ENCODE measurements around the gene RNF32.

RNF32 gene

DNA sequence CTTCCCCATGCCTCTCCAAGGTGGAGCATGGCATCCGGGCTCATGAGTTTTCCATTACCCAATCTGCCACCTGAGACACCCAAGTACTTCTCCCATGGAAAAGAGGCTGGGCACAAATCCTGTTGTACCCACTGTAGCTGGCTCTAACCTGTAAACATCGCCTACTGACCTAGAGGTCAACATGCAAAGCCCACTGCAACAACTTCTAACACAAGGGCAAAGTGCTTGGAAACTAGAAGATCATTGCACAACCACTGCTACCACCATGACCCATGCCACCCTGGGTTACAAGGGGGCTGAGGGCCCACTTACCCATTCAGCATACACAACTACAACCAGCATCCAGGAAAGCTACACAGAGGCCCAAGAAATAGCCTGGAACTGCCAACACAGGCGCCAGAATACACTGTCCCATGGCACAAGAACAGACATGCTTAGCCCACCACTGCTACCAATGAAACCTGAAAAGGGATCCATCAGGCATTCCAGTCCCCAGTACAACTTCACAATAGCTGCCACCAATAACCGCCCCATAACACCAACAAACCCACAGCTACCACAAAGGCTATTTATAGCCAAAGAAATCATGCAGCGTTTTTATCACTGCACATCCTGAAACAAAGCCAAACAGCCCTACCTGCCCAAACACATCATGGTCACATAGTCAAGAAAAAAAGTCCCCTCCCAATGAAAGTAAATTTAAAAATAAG is 63.4 kb downstream of the RNF32 start:
- H3K36me3 Mint-ChIP-seq (ENCODE audit: low read depth), result peaks cover 58% of the 10 kb centered on the region
- no peak overlapping the region for H3K27ac Mint-ChIP-seq
- H3K4me3 Mint-ChIP-seq, result no peak overlapping the region
- H3K4me1 Mint-ChIP-seq, result no peaks in the 10 kb centered on the region
- TF ChIP-seq, protein P1, sequence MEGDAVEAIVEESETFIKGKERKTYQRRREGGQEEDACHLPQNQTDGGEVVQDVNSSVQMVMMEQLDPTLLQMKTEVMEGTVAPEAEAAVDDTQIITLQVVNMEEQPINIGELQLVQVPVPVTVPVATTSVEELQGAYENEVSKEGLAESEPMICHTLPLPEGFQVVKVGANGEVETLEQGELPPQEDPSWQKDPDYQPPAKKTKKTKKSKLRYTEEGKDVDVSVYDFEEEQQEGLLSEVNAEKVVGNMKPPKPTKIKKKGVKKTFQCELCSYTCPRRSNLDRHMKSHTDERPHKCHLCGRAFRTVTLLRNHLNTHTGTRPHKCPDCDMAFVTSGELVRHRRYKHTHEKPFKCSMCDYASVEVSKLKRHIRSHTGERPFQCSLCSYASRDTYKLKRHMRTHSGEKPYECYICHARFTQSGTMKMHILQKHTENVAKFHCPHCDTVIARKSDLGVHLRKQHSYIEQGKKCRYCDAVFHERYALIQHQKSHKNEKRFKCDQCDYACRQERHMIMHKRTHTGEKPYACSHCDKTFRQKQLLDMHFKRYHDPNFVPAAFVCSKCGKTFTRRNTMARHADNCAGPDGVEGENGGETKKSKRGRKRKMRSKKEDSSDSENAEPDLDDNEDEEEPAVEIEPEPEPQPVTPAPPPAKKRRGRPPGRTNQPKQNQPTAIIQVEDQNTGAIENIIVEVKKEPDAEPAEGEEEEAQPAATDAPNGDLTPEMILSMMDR (IDR thresholded peaks at IDR 0.05; ENCODE audit: unreplicated experiment in 3 of 3), result no peak
- H3K9me3 Mint-ChIP-seq, result peaks cover 37% of the 10 kb centered on the region
- H3K27me3 Mint-ChIP-seq (ENCODE audit: low read depth), result no peaks in the 10 kb centered on the region

DNA sequence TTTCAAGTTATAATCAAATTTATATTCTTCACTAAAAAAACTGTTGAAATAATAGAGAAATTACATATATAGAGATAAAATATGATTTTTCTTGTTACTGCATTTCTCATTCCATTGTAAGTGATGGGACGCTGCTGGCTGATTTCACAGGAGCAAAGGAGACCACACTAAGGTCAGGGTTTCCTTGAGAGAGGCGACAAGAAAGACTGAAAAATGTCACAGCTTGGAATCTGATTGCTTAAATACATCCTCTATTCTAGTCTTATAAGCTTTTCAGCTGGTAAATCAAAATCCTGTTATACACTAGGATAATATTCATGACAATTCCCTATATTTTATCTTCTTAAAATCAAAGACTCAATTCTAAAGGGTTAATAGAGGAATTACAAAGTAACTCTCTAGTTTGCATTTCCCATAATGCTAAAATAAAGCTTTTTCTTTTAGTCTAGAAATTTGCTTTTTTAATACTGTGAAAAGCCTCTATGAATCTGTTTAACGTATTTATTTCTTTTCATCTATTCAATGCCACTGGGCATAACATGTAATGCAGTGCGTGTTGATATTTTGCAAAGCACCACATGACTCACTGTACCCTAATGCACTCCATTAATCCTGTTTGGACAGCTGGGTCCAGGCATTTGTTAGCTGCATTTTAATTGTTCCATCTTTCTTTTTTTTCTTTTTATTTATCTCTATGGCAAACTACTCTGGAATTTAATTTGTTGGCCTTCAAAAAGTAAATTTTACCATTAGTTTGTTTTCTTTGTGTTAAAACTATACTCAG is 81.7 kb downstream of the RNF32 start:
- H3K27ac Mint-ChIP-seq, result no peak overlapping the region
- no peaks in the 10 kb centered on the region for H3K4me1 Mint-ChIP-seq
- TF ChIP-seq, protein P1 (IDR thresholded peaks at IDR 0.05; ENCODE audit: unreplicated experiment in 3 of 3), result no peak
- peaks cover 17% of the 10 kb centered on the region for H3K36me3 Mint-ChIP-seq (ENCODE audit: low read depth)
- peaks cover 1% of the 10 kb centered on the region for H3K9me3 Mint-ChIP-seq
- H3K27me3 Mint-ChIP-seq (ENCODE audit: low read depth), result no peaks in the 10 kb centered on the region
- H3K4me3 Mint-ChIP-seq, result no peak overlapping the region

DNA sequence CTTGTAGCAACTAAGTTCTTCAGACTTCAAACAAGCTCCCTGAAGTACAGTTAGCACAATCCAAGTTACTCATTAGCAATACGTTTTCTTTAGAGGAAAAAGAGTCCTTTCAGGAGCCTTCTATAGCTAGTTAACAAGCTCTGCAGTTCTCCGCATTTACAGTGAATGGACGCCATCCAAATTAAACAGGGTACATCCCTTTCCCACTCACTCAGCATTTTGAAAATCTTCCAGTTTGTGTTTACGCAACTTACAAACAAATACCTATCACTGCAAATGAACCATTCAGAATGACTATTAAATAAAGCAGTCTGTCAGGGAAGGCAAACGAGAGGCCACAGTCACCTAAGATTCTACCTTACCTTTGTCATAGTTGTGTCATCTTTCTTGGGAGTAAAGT is 84.5 kb downstream of the RNF32 start:
- Mint-ChIP-seq H3K4me1 (no peaks in the 10 kb centered on the region), H3K36me3 (ENCODE audit: low read depth) (peaks cover 10% of the 10 kb centered on the region), H3K9me3 (no peaks in the 10 kb centered on the region), H3K27ac (peak overlapping the region in 2 of 3 experiments; percentile 2 to 8), H3K27me3 (ENCODE audit: low read depth) (no peaks in the 10 kb centered on the region), H3K4me3 (no peak overlapping the region)
- TF ChIP-seq, protein P1 (IDR thresholded peaks at IDR 0.05; ENCODE audit: unreplicated experiment in 3 of 3), result no peak

DNA sequence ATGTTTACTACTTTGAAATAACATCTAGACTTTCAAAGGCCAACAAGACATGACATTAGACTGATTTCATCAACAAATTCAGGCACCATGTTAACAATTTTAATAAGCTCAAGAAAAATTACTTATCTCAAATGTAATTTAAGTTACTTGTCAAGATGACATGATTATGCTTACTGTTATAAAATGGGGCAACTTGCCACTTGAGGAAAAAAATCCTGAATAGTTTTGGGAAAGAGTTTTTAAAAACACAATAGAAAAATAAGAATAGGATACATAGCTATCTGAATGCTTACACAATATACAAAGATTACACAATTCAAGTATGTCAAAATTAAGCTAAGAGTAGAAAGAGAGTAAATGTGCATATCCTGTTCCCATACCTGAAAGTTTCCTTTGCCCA is 85.4 kb downstream of the RNF32 start:
- Mint-ChIP-seq H3K36me3 (ENCODE audit: low read depth) (peaks cover 17% of the 10 kb centered on the region), H3K4me1 (no peaks in the 10 kb centered on the region), H3K4me3 (no peak overlapping the region), H3K27me3 (ENCODE audit: low read depth) (no peaks in the 10 kb centered on the region), H3K9me3 (peaks cover under 1% of the 10 kb centered on the region), H3K27ac (no peak overlapping the region)
- TF ChIP-seq, protein P1 (IDR thresholded peaks at IDR 0.05; ENCODE audit: unreplicated experiment in 3 of 3), result no peak
